Measurements from ENCODE around the gene SESTD1.
"Not testable (repeated sequence)": the region's sequence is repeated elsewhere in the genome, so short reads cannot be mapped to it uniquely, and the experiment has no call there.

The SESTD1 gene

GRCh38 chr2:179235463-179236108 lies 29.0 kb downstream of the SESTD1 start:
- DNase-seq = no peak

- no peak for DNase-seq
Measured at GRCh38 chr2:179234658-179235240, 29.9 kb downstream of the SESTD1 start.

DNA sequence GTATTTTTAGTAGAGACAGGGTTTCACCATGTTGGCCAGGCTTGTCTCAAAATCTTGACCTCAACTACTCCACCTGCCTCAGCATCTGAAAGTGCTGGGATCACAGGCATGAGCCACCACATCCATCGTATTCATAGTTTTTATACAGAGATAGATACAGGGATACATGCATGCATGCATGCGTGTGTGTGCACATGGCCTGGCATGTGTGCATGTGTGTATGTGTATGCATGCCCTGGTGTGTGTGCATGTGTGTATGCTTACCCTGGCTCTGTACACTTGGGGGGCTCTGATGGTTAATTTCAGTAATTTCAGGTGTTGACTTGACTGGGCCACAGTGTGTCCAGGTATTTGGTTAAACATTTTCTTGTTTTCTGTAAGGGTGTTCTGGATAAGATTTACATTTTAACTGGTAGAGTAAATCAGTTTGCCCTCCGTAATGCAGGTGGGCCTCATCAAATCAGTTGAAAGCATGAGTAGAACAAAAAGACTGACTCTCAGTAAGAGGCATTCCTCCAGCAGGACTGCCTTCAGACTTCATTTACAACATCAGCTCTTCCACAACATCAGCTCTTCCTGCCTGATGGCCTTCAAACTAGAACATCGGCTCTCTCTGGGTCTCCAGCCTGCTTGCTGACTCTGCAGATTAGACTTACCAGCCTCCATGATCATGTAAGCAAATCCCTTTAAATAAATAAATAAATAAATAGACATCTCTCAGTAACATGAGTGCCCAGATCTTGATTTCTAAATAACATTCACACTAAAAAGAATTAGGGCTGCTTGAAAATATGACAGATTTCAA lies 30.8 kb downstream of the SESTD1 start:
- DNase-seq = no peak

- no peak for DNase-seq
Measured at GRCh38 chr2:179233083-179233490, 31.5 kb downstream of the SESTD1 start.

DNA sequence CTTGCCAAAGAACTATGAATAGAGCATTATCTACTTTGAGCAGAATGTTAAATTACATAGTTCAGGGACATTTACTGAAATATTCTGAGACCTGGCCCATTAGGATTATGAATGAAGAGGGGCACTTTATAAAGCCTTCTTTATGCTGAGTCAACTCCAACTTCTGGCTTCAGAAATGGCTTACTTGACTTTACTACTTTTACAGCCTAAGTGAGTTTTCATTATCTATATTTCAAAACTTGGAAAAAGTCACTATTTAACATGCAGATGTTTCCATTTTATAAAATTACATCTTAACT lies 37.7 kb downstream of the SESTD1 start:
- no peak for DNase-seq

GRCh38 chr2:179226203-179226960 lies 38.2 kb downstream of the SESTD1 start:
- no peak for DNase-seq

GRCh38 chr2:179224361-179224760 lies 40.3 kb downstream of the SESTD1 start:
- no peak for DNase-seq

GRCh38 chr2:179222076-179222475 lies 42.6 kb downstream of the SESTD1 start:
- no peak for DNase-seq

DNA sequence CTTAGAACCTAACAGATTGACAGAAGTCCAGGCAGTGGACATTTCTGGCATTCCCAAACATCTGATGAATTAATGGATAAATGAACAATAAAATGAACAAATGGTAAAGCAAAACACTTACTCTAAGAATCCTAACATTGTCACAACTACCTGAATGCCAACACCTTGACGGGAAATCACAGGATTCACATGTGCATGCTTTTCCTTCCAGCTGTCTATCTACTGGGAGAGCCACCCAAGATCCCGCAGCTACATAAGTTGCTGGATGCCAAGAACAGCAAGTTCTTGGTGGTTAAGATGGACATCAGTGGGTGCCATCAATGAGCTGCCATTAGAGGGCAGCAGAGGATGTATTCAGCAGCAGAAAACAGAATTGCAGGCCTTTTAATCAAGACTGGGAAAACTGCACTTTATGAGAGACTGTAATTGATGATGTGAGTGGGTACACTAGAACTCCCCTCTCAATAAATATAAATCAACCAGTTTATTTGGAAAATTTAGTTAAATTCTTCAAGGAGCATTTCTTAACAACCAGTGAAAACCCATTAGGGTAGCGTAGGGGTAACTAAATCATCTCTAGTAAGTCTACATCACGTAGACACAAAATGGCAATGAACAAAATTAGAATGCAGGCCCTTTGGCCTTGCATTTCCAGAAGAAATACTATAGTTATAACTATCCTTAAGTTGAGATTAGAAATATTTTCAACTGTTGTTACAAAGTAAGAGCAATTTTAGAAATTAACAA lies 45.6 kb downstream of the SESTD1 start:
- peak; percentile 74 for DNase-seq

DNA sequence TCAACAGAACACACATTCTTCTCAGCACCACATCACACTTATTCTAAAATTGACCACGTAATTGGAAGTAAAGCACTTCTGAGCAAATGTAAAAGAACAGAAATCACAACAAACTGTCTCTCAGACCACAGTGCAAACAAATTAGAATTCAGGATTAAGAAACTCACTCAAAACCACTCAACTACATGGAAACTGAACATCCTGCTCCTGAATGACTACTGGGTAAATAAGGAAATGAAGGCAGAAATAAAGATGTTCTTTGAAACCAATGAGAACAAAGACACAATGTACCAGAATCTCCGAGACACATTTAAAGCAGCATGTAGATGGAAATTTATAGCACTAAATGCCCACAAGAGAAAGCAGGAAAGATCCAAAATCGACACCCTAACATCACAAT lies 50.0 kb downstream of the SESTD1 start:
- not testable (repeated sequence) for DNase-seq

DNA sequence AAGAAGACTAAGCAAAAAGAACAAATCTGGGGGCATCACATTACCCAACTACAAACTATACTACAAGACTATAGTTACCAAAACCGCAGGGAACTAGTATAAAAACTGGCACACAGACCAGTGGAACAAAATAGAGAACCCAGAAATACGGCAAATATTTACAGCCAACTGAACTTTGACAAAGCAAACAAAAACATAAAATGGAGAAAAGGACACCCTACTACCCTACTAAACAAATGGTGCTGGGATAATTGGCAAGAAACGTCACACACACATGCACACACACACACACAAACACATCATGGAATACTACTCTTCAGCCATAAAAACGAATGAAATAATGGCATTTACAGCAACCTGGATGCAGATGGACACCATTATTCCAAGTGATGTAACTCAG lies 53.3 kb downstream of the SESTD1 start:
- no peak for DNase-seq

- DNase-seq = not testable (repeated sequence)
Measured at GRCh38 chr2:179208277-179208676, 56.4 kb downstream of the SESTD1 start.

DNA sequence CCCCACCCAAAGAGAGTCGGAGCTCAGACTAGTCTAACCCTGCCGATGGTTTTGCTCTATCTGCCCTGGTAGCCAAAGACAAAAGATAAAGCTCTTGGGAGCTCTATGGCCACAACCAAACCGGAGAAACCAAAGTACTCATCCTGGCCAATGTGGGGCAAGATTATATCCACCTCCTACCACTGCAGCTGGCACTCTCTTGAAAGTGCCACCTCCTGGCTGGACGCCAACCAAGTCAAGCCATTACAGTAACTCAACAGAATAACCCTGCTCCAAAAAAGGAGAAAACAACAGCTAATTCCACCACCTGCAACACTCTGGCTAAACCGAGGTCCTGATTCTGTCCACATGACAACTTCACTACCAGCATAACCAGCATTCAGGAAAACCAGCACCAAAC lies 57.6 kb downstream of the SESTD1 start:
- DNase-seq = no peak

DNA sequence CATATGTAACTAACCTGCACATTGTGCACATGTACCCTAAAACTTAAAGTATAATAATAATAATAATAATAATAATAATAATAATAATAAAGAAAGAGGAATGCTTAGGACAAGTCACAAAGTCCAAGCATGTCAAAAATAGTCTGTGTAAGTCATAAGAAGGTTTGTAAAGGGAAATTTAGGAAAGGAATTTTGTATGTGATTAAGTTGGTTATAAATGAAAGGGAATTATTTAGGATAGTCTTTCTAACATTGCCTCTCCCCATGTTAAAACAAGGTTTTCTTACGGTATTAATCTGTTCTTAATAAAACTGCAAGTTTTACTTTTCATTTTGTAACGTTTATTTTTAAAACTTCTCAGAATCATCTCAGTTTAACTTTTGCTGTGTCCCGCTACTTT lies 62.8 kb downstream of the SESTD1 start:
- DNase-seq = no peak

GRCh38 chr2:179195926-179196590 lies 68.6 kb downstream of the SESTD1 start:
- DNase-seq = not testable (repeated sequence)

- no peak for DNase-seq
Measured at GRCh38 chr2:179195141-179195540, 69.5 kb downstream of the SESTD1 start.

DNA sequence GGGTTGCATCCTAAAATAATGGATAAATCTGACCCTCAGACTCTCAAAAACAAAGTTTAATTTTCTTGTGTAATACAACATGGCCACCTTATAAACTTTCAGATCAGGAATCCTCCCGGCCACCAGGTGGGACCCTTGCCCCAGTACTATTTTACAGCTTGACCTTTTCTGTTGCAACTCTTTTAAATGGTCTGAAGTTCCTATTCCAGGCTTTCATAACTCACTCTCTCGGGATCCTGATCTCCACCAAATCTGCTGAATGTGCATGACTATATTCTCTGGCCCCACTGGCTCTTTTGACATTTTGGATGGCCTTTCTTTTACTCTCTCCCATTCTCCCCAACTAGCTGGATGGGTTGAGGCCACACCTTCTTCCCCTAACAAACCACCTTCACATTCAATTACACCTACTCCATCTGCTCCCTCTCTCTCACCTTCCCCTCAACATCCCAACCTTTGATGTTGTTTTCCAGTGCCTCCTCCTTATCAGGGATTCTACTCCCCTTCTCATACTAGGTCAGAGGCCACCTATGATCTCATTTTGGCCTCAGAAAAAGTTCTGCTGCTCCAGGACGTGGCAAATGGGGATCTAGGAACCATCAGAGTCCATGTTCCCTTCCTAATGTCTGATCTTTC lies 70.8 kb downstream of the SESTD1 start:
- DNase-seq = no peak

- DNase-seq = no peak
Measured at GRCh38 chr2:179191110-179191509, 73.5 kb downstream of the SESTD1 start.

- DNase-seq = no peak
Measured at GRCh38 chr2:179186126-179186525, 78.5 kb downstream of the SESTD1 start.

DNA sequence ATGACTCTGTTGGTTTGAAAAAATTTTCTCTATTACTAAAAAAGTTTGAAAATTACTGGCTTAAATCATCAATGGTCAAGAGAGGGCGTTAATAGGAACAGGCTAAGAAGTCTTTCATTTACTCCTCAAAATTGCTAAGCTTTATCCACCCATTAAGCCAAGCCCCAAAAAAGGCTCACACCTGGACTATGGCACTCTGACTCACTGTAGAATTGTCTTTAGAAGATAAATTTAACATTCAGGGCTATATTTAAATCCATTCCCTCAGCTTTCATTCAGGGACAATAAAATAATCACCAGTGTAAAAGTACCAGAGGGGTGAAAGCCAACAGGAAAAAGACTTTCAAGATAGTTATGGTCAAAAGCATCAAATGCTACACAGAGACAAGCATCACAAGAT lies 80.0 kb downstream of the SESTD1 start:
- DNase-seq = no peak

- DNase-seq = no peak
Measured at GRCh38 chr2:179181002-179181401, 83.6 kb downstream of the SESTD1 start.

GRCh38 chr2:179180242-179180641 lies 84.4 kb downstream of the SESTD1 start:
- no peak for DNase-seq
